Upper lobe of left lung (tissue), 6 donors: Measurements from ENCODE around the gene RIMBP2. TPM values are rescaled to one million over a fixed set of nuclear protein-coding genes. Genes with fewer than 3 reads are reported as not detected.
A peak's percentile ranks its signal among the peaks of the same experiment; 100 is the strongest.

Experiments
- ATAC-seq, 2 donors: fragments of 200-7000 bp; cut with Tn5 transposase; one replicate each; pipeline ENCODE4 v1.9.1; 2022; ENCODE audit warnings: mild to moderate bottlenecking in 2 of 2, moderate library complexity in 2 of 2; ENCODE audit not compliant: low FRiP score in 2 of 2
- DNase-seq, 2 donors: peaks; one replicate each; pipeline ENCODE4 v3.0.0-alpha.2; 2019 to 2020
- H3K27ac ChIP-seq, 4 donors: fragments of 200-600 bp; sonication (generic); one replicate each; pipeline ENCODE4 v1.5.1; 2016 to 2019
- H3K27me3 ChIP-seq, 4 donors: fragments of 200-600 bp; sonication (generic); one replicate each; pipeline ENCODE4 v1.5.1; 2017 to 2019
- H3K36me3 ChIP-seq, 4 donors: fragments of 200-600 bp; sonication (generic); one replicate each; pipeline ENCODE4 v1.5.1; 2016 to 2019
- H3K4me1 ChIP-seq, 4 donors: fragments of 200-600 bp; sonication (generic); one replicate each; pipeline ENCODE4 v1.5.1; 2018 to 2019
- H3K4me3 ChIP-seq, 4 donors: fragments of 200-600 bp; sonication (generic); one replicate each; pipeline ENCODE4 v1.5.1; 2017 to 2019; ENCODE audit warnings: mild to moderate bottlenecking in 2 of 4, moderate library complexity in 1 of 4
- H3K9me3 ChIP-seq, 4 donors: fragments of 200-600 bp; sonication (generic); one replicate each; pipeline ENCODE4 v1.5.1; 2018 to 2019
- EP300 ChIP-seq, 4 donors: sonication (generic); formaldehyde crosslinking; IDR thresholded peaks; one replicate each; pipeline ENCODE4 v1.5.1; 2017; ENCODE audit warnings: antibody characterized with exemption in 4 of 4, control low read depth in 2 of 4
- POLR2A ChIP-seq, 4 donors: fragments of 450-650 bp; IDR thresholded peaks; one replicate each; pipeline ENCODE4 v1.5.1; 2016 to 2017; ENCODE audit warnings: antibody characterized with exemption in 4 of 4, mild to moderate bottlenecking in 2 of 4
- POLR2AphosphoS5 ChIP-seq, 2 donors: sonication (generic); formaldehyde crosslinking; IDR thresholded peaks; one replicate each; pipeline ENCODE4 v1.5.1; 2017; ENCODE audit warnings: antibody characterized with exemption in 2 of 2
- WGBS, 2 donors: methylation state at CpG; one replicate each; pipeline ENCODE4 v1.1.5; 2017 to 2018; 5-methylcytosine and 5-hydroxymethylcytosine counted together
- total RNA-seq, 6 donors: library from RNA; depleted of rRNA in 4 of 6; stranded (reverse); fragments of >200 nt in 4 of 6; gene quantifications; one replicate each; pipeline versions ENCODE4 v1.1.0 to v1.2.1, GENCODE V29; 2016 to 2021
- TF ChIP-seq, protein P1 (sequence below), 6 experiments: fragments of 450-650 bp in 4 of 6; fragments of 200-600 bp in 2 of 6; sonication (generic) in 2 of 6; IDR thresholded peaks; one replicate each; pipeline ENCODE4 v1.5.1; 2016 to 2019; ENCODE audit warnings: antibody characterized with exemption in 6 of 6
- donor health status: DM: no; HTN: no; CAD: no; lungs with moderate emphysema.
- donor health status: DM: no; HTN: yes; CAD: no; lungs with severe emphysema.

RIMBP2 gene
- total RNA-seq, 6 donors from 2014 or later = 0.23 to 3.9 (median 0.44) TPM; not detected in 1

DNA sequence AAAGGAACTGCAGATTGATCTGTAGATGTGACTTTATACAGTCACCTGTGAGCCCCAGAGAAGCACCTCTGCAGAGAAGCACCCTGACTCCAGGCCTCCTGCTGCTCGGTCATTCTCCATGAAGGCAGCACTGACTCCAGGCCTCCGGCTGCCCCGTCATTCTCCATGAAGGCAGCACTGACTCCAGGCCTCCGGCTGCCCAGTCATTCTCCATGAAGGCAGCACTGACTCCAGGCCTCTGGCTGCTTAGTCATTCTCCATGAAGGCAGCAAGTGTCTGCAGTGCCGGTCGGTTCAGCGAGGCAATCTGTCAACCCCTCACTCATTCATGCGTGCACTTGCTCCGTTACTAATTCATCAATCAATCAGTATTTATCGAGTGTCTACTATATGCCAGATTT is 218.1 kb downstream of the RIMBP2 start:
- no peak overlapping the region for H3K4me3 ChIP-seq
- no peaks in the 10 kb centered on the region for H3K9me3 ChIP-seq
- H3K36me3 ChIP-seq = no peaks in the 10 kb centered on the region
- DNase-seq (no peak), ATAC-seq (no peak)
- H3K27ac ChIP-seq = no peak overlapping the region
- TF ChIP-seq EP300 (IDR thresholded peaks at IDR 0.05) (no peak), POLR2AphosphoS5 (IDR thresholded peaks at IDR 0.05) (no peak), POLR2A (IDR thresholded peaks at IDR 0.05) (no peak)
- TF ChIP-seq, protein P1, sequence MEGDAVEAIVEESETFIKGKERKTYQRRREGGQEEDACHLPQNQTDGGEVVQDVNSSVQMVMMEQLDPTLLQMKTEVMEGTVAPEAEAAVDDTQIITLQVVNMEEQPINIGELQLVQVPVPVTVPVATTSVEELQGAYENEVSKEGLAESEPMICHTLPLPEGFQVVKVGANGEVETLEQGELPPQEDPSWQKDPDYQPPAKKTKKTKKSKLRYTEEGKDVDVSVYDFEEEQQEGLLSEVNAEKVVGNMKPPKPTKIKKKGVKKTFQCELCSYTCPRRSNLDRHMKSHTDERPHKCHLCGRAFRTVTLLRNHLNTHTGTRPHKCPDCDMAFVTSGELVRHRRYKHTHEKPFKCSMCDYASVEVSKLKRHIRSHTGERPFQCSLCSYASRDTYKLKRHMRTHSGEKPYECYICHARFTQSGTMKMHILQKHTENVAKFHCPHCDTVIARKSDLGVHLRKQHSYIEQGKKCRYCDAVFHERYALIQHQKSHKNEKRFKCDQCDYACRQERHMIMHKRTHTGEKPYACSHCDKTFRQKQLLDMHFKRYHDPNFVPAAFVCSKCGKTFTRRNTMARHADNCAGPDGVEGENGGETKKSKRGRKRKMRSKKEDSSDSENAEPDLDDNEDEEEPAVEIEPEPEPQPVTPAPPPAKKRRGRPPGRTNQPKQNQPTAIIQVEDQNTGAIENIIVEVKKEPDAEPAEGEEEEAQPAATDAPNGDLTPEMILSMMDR (IDR thresholded peaks at IDR 0.05) = no peak
- H3K4me1 ChIP-seq = no peaks in the 10 kb centered on the region
- 64 to 73% methylated on average over 7 to 10 of the region's 10 CpGs for WGBS, 2 donors
- H3K27me3 ChIP-seq = no peaks in the 10 kb centered on the region

DNA sequence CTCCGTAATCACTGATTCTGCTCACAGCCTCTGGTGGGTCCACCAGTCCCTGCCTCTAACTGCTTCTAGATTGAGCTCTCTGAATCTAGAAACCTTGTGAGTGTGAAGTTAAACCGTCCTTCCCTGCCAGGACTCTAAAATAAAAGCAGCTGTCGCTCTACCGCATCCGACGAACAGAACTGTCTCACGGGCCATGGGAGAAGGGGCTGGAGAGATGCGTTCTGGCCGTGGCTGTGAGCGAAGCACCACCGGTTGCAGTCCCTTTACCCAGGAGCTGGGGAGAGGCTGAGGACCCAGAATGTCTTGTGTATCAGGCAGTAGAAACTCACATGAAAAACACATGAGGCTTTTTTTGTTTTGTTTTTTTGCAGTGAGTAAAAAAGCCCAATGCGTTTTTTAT is 218.8 kb downstream of the RIMBP2 start:
- ATAC-seq (no peak), DNase-seq (no peak)
- Histone ChIP-seq H3K4me3 (no peak overlapping the region), H3K27me3 (no peaks in the 10 kb centered on the region), H3K36me3 (no peaks in the 10 kb centered on the region), H3K27ac (no peak overlapping the region), H3K9me3 (no peaks in the 10 kb centered on the region), H3K4me1 (no peaks in the 10 kb centered on the region)
- 84 to 87% methylated on average over 12 of the region's 12 CpGs for WGBS, 2 donors
- TF ChIP-seq POLR2A (IDR thresholded peaks at IDR 0.05) = no peak
- no peak for TF ChIP-seq POLR2AphosphoS5 (IDR thresholded peaks at IDR 0.05)
- TF ChIP-seq EP300 (IDR thresholded peaks at IDR 0.05) = no peak
- TF ChIP-seq, protein P1 (IDR thresholded peaks at IDR 0.05) = no peak

DNA sequence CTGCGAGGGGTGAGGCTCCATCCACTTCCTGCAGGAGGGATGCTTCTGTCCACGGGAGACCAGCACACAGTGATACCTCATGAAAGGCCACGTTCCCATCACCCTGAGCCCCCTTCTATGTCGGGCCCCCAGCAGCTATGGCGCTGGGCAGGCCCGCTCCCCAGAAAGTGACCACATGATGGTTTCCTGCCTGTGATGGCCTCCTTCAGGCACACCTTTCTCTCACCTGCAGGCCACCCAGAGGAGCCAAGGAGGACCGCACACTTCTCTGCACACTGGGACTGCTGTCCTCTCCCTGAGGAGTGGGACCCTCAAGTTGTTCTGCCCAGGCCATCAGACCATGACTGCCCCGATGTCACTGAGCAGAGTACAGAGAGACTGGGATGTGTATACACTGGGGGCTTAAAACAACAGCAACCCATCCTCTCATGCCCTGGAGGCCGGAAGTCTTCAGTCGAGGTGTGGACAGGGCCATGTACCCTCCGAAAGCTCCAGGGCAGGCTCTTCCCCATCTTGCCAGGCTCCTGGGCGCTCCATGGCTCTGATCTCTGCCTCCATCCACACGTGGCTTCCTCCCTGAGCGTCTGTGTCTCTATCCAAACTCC is 219.5 kb downstream of the RIMBP2 start:
- TF ChIP-seq EP300 (IDR thresholded peaks at IDR 0.05) (no peak), POLR2AphosphoS5 (IDR thresholded peaks at IDR 0.05) (no peak), POLR2A (IDR thresholded peaks at IDR 0.05) (no peak)
- TF ChIP-seq, protein P1 (IDR thresholded peaks at IDR 0.05) = no peak
- peak in 1 of 2 donors; percentile 45 for ATAC-seq
- DNase-seq = no peak
- H3K9me3 ChIP-seq = no peaks in the 10 kb centered on the region
- H3K36me3 ChIP-seq = no peaks in the 10 kb centered on the region
- H3K4me1 ChIP-seq = no peaks in the 10 kb centered on the region
- no peaks in the 10 kb centered on the region for H3K27me3 ChIP-seq
- H3K27ac ChIP-seq = no peak overlapping the region
- H3K4me3 ChIP-seq = no peak overlapping the region
- WGBS, 2 donors = 68 to 80% methylated on average over 11 to 14 of the region's 14 CpGs

DNA sequence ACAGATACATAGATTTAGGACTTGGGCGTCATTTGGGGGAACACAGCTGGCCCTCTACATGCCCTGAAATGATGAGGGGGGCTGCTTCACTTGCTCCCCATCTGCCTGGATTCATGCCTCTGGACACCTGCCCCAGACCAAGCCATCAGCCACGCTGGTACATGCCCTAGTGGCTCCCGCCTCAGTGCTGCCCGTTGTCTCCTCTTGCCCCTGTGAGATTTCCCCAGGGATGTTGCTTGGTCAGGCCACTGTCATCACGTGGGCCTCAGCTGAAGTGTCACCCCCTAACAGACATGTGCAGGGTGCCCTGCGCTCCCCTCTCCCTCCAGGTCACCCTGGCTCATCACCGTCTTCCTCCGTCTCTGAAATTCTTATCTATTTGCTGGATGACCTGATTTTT is 220.9 kb downstream of the RIMBP2 start:
- ATAC-seq = no peak
- Histone ChIP-seq H3K36me3 (no peaks in the 10 kb centered on the region), H3K4me1 (no peaks in the 10 kb centered on the region), H3K27ac (no peak overlapping the region), H3K27me3 (no peaks in the 10 kb centered on the region), H3K4me3 (no peak overlapping the region), H3K9me3 (no peaks in the 10 kb centered on the region)
- 80 to 86% methylated on average over 6 to 8 of the region's 8 CpGs for whole genome bisulfite sequencing, 2 donors
- no peak for DNase-seq
- TF ChIP-seq POLR2A (IDR thresholded peaks at IDR 0.05) = no peak
- no peak for TF ChIP-seq EP300 (IDR thresholded peaks at IDR 0.05)
- no peak for TF ChIP-seq POLR2AphosphoS5 (IDR thresholded peaks at IDR 0.05)
- TF ChIP-seq, protein P1 (IDR thresholded peaks at IDR 0.05) = no peak

DNA sequence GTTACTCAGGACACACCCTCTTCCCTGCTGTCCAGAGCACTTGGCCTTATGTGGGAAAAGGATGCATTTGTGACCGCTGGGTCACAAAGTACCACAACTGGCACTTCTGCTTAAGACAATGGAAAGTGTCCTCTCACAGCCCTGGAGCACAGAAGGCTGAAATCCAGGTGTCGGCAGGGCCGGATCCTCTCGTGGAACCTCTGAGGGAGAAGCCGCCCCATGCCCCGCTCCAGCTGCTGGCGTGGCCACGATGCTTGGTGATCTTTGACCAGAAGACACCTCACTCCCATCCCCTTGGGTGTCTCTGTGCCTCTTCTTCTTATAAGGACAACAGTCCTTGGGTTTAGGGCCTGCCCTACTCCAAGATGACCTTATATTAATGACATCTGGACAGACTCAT is 221.4 kb downstream of the RIMBP2 start:
- TF ChIP-seq POLR2AphosphoS5 (IDR thresholded peaks at IDR 0.05) (no peak), EP300 (IDR thresholded peaks at IDR 0.05) (no peak)
- TF ChIP-seq, protein P1 (IDR thresholded peaks at IDR 0.05) = no peak
- DNase-seq (no peak), ATAC-seq (no peak)
- no peak overlapping the region for H3K4me3 ChIP-seq
- H3K9me3 ChIP-seq = no peaks in the 10 kb centered on the region
- no peaks in the 10 kb centered on the region for H3K36me3 ChIP-seq
- no peaks in the 10 kb centered on the region for H3K27me3 ChIP-seq
- WGBS, 2 donors = 87 to 91% methylated on average over 8 of the region's 8 CpGs
- no peaks in the 10 kb centered on the region for H3K4me1 ChIP-seq
- no peak overlapping the region for H3K27ac ChIP-seq
